BJ (cell line): ENCODE data around the gene CTNND1. TPM values are rescaled to one million over a fixed set of nuclear protein-coding genes. Genes with fewer than 3 reads are reported as not detected.

Experiments
- CTCF ChIA-PET: fragments of 350-600 bp; formaldehyde crosslinking; extraction: SDS; loops from one replicate; lab custom pipeline; 2021; ENCODE audit warnings: antibody characterized with exemption, inconsistent platforms; lab: Yijun Ruan, JAX
- POLR2A ChIA-PET: fragments of 300-600 bp; sonication (Branson Sonifier 250); formaldehyde crosslinking; extraction: SDS; loops from one replicate; lab custom pipeline; 2021; ENCODE audit warnings: antibody characterized with exemption; lab: Charles Lee
- DNase-seq: peaks from one replicate; pipeline ENCODE4 v3.0.0-alpha.2; 2011; ENCODE audit warnings: low read depth
- H3K27me3 ChIP-seq: 2 replicates; pipeline ENCODE4 v1.6.0; 2011; ENCODE audit warnings: low read length; ENCODE audit not compliant: control insufficient read depth, insufficient read depth
- H3K36me3 ChIP-seq: 2 replicates; pipeline ENCODE4 v1.5.1; 2011; ENCODE audit warnings: low read length; ENCODE audit not compliant: control insufficient read depth, insufficient read depth
- H3K4me3 ChIP-seq: 2 replicates; pipeline ENCODE4 v1.5.1; 2011; ENCODE audit warnings: low read depth, mild to moderate bottlenecking, control low read depth, low read length
- CTCF ChIP-seq: IDR thresholded peaks from 2 replicates; pipeline ENCODE4 v1.5.1; 2011; ENCODE audit warnings: low read depth, mild to moderate bottlenecking, control low read depth, inconsistent platforms, low read length, moderate library complexity; ENCODE audit not compliant: insufficient read depth
- polyA plus RNA-seq: library from polyadenylated mRNA; depleted of rRNA; stranded (reverse); fragments of >200 nt; gene quantifications from 2 replicates; pipeline ENCODE4 v1.2.3, GENCODE V29; 2011

Gene CTNND1
- polyA plus RNA-seq, 1 experiment = 286 TPM

DNA sequence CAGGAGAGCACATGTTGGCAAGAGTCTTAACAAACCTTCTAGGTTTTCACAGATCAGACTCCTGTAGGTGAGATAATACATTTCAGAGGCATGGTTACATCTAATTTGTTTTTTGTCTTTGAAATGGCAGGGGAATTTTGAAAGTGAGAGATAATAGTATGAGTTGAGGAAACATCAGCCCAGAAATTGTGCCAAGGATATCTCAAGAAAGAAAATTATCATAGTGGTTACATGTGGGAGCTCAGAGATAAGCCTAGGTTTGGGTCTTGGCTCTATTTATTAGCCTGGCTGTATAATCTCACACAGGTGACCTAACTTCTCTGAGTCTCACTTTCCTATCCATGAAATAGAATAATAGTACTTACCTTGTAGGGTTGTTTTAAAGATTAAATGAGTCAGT lies 10.4 kb upstream of the CTNND1 start:
- Histone ChIP-seq H3K27me3 (no peaks in the 10 kb centered on the region), H3K4me3 (no peak overlapping the region)

DNA sequence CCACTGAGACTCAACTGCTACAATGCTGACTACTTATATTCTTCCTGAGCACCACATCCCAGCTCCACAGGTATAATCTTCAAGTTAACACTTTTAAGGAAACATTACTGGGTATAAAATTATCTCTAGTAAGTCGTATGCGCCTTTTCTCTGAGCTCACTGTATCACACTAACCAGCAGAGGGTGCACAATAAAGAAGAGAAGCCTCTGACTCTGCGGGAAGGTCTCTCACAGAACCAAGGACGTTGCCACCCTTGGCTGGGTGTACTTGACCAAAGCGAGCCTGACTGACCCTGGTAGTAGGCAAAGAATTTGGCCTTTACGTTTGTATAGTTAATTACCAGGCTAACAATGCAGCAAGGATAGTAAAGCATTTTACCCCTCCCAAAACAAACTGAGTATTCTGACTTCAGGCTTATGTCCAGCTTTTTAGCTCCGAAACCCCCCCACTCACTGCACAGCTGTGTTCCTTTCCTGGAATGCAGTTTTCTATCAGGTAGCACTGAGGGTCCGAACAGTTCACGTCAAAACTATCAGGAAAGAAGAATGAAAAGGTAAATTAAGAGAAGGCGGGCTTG lies 9.8 kb upstream of the CTNND1 start, which contains the start of gene BTBD18:
Gene BTBD18 (minus strand): TSS at position 144 of the 578 bp plus-strand sequence. CDS start 631 bp downstream, outside the sequence.
- CTCF ChIA-PET = interaction anchor here (0.6 to 3.5 kb wide), 9 partner anchors 9 to 754 kb away, joined by 3 to 43 read pairs (median 3); partner anchors contain the start of gene CTNND1
- H3K36me3 ChIP-seq = no peaks in the 10 kb centered on the region

More for the DNA sequence above, 10.4 kb upstream of the CTNND1 start:
- DNase-seq = no peak
- ChIA-PET CTCF (interaction anchor here (0.6 to 3.5 kb wide), 9 partner anchors 10 to 755 kb away, joined by 3 to 43 read pairs (median 3); partner anchors contain the start of gene CTNND1), POLR2A (interaction anchor here (1.0 kb wide), 1 partner anchor 50 kb away, joined by 3 read pairs; no protein-coding TSS in a partner anchor)
- no peak for TF ChIP-seq CTCF
- H3K36me3 ChIP-seq = no peaks in the 10 kb centered on the region

GRCh38 chr11:57752954-57753353 lies 8.6 kb upstream of the CTNND1 start:
- no peak for TF ChIP-seq CTCF
- Histone ChIP-seq H3K36me3 (no peaks in the 10 kb centered on the region), H3K27me3 (no peaks in the 10 kb centered on the region), H3K4me3 (no peak overlapping the region)
- CTCF ChIA-PET = interaction anchor here (0.6 to 3.5 kb wide), 2 partner anchors 33 to 49 kb away, joined by 3 to 43 read pairs; no protein-coding TSS in a partner anchor
- POLR2A ChIA-PET = no interaction called here
- no peak for DNase-seq

More for the DNA sequence above, 9.8 kb upstream of the CTNND1 start, which contains the start of gene BTBD18:
- peak; percentile 60 for TF ChIP-seq CTCF
- POLR2A ChIA-PET = interaction anchor here (1.0 kb wide), 1 partner anchor 49 kb away, joined by 3 read pairs; no protein-coding TSS in a partner anchor
- Histone ChIP-seq H3K27me3 (no peaks in the 10 kb centered on the region), H3K4me3 (no peak within 1 kb of the TSS)
- no peak for DNase-seq

- H3K36me3 ChIP-seq = no peaks in the 10 kb centered on the region
- no peak for TF ChIP-seq CTCF
- H3K4me3 ChIP-seq = no peak overlapping the region
- POLR2A ChIA-PET = no interaction called here
- CTCF ChIA-PET = interaction anchor here (0.6 to 12.1 kb wide), 4 partner anchors 27 to 754 kb away, joined by 3 to 137 read pairs (median 5); no protein-coding TSS in a partner anchor
- H3K27me3 ChIP-seq = no peaks in the 10 kb centered on the region
- no peak for DNase-seq
Observed at GRCh38 chr11:57758174-57758573, 3.4 kb upstream of the CTNND1 start.

DNA sequence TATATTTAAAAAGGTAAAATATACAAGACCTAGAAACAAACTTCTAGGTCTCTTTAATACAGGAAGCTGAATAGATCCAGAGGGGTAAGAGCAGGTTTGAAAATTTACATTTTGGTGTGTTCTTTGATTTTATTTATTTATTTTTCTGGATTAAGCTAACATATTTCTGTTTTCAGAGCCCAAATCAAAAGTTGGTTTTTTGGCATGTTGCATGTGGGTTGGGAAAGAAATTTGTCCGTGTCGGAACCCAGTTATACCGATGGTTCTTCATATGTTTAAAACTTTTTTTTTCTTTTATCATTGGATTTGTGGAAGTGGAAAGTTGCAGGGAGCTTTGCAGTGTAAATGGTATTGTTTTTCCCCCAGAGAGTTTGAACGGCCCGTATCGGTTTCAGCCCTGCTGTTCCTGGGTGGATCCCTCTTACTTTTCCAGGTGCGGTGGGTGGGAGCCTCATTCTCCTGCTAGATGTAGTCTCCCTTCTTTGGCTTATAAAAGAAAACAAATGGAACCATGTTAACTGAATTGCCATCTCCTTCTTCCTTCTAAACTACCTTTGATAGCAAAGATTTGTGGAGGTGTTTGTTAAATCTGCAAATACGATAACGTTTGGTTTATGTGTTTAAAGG lies 746 bp downstream of the CTNND1 start:
- peak overlapping the region; percentile 79 for H3K4me3 ChIP-seq
- no peak for TF ChIP-seq CTCF
- H3K36me3 ChIP-seq = no peaks in the 10 kb centered on the region
- ChIA-PET POLR2A (interaction anchor here (1.0 kb wide), 2 partner anchors 16 to 38 kb away, joined by 3 to 5 read pairs; no protein-coding TSS in a partner anchor), CTCF (interaction anchor here (0.9 to 12.1 kb wide), 5 partner anchors 11 to 97 kb away, joined by 3 to 137 read pairs (median 4); partner anchors contain the start of gene BTBD18)
- no peak for DNase-seq
- H3K27me3 ChIP-seq = no peaks in the 10 kb centered on the region
